OCI-LY1 (cell line): ENCODE measurements around the gene LRMDA.

Experiments used
- H2AFZ ChIP-seq: fragments of 200-600 bp; sonication (generic), shearing (Covaris generic); 2 replicates; pipeline ENCODE4 v1.6.0; 2014; ENCODE audit warnings: antibody characterized with exemption, mild to moderate bottlenecking, low read length
- H3F3A ChIP-seq: fragments of 200-600 bp; sonication (generic), shearing (Covaris generic); 2 replicates; pipeline ENCODE4 v1.6.0; 2014; ENCODE audit warnings: mild to moderate bottlenecking, antibody characterized with exemption, low read length, moderate library complexity; ENCODE audit not compliant: insufficient read depth
- H3K27ac ChIP-seq: fragments of 200-600 bp; sonication (generic); 2 replicates; pipeline ENCODE4 v1.5.1; 2014; ENCODE audit warnings: low read length, mixed run types, mild to moderate bottlenecking, low read depth; ENCODE audit not compliant: poor library complexity, severe bottlenecking
- H3K27me3 ChIP-seq: fragments of 200-600 bp; sonication (generic); 2 replicates; pipeline ENCODE4 v1.6.0; 2014; ENCODE audit warnings: antibody characterized with exemption, mild to moderate bottlenecking, low read length, moderate library complexity; ENCODE audit not compliant: insufficient read depth
- H3K36me3 ChIP-seq: fragments of 200-600 bp; sonication (generic); 2 replicates; pipeline ENCODE4 v1.6.1; 2014; ENCODE audit warnings: mild to moderate bottlenecking, antibody characterized with exemption, low read length, moderate library complexity, mixed read lengths; ENCODE audit not compliant: insufficient read depth
- H3K4me1 ChIP-seq: fragments of 200-600 bp; sonication (generic); 2 replicates; pipeline ENCODE4 v1.5.1; 2014; ENCODE audit warnings: mild to moderate bottlenecking, low read length, moderate library complexity; ENCODE audit not compliant: insufficient read depth, severe bottlenecking
- H3K4me2 ChIP-seq: fragments of 200-600 bp; sonication (generic), shearing (Covaris generic); 2 replicates; pipeline ENCODE4 v1.6.1; 2014; ENCODE audit warnings: low read length
- H3K4me3 ChIP-seq: fragments of 200-600 bp; sonication (generic); 2 replicates; pipeline ENCODE4 v1.5.1; 2014; ENCODE audit warnings: low read length, low read depth, mild to moderate bottlenecking, mixed read lengths; ENCODE audit not compliant: poor library complexity, severe bottlenecking
- H3K79me2 ChIP-seq: fragments of 200-600 bp; shearing (Covaris generic); 2 replicates; pipeline ENCODE4 v1.6.1; 2016; ENCODE audit warnings: mixed run types, low read length, mixed read lengths; ENCODE audit not compliant: insufficient read depth
- H3K9ac ChIP-seq: fragments of 200-600 bp; sonication (generic), shearing (Covaris generic); 2 replicates; pipeline ENCODE4 v1.6.1; 2014; ENCODE audit warnings: mild to moderate bottlenecking, low read length, mixed read lengths
- H3K9me2 ChIP-seq: fragments of 200-600 bp; sonication (generic), shearing (Covaris generic); 2 replicates; pipeline ENCODE4 v1.6.1; 2014; ENCODE audit warnings: low read depth, mild to moderate bottlenecking, low read length, mixed read lengths
- H3K9me3 ChIP-seq: fragments of 200-600 bp; shearing (Covaris generic); 2 replicates; pipeline ENCODE4 v1.6.1; 2014; ENCODE audit warnings: low read length, mixed read lengths
- H4K20me1 ChIP-seq: fragments of 200-600 bp; sonication (generic), shearing (Covaris generic); 2 replicates; pipeline ENCODE4 v1.6.0; 2016; ENCODE audit warnings: mild to moderate bottlenecking, low read length; ENCODE audit not compliant: insufficient read depth
- EZH2 ChIP-seq: fragments of 200-600 bp; sonication (generic), shearing (Covaris generic); IDR thresholded peaks from 2 replicates; pipeline ENCODE4 v1.8.0; 2017; ENCODE audit warnings: borderline replicate concordance, mixed run types, mild to moderate bottlenecking, antibody characterized with exemption, low read length, moderate library complexity, mixed read lengths
- TF ChIP-seq, protein P1 (sequence below): fragments of 200-600 bp; sonication (generic), shearing (Covaris generic); IDR thresholded peaks from 2 replicates; pipeline ENCODE4 v1.5.1; 2017; ENCODE audit warnings: mild to moderate bottlenecking, antibody characterized with exemption, low read length, moderate library complexity, mixed read lengths

Gene LRMDA

GRCh38 chr10:76001019-76001418 is 569.6 kb downstream of the LRMDA start:
- TF ChIP-seq, protein P1, sequence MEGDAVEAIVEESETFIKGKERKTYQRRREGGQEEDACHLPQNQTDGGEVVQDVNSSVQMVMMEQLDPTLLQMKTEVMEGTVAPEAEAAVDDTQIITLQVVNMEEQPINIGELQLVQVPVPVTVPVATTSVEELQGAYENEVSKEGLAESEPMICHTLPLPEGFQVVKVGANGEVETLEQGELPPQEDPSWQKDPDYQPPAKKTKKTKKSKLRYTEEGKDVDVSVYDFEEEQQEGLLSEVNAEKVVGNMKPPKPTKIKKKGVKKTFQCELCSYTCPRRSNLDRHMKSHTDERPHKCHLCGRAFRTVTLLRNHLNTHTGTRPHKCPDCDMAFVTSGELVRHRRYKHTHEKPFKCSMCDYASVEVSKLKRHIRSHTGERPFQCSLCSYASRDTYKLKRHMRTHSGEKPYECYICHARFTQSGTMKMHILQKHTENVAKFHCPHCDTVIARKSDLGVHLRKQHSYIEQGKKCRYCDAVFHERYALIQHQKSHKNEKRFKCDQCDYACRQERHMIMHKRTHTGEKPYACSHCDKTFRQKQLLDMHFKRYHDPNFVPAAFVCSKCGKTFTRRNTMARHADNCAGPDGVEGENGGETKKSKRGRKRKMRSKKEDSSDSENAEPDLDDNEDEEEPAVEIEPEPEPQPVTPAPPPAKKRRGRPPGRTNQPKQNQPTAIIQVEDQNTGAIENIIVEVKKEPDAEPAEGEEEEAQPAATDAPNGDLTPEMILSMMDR = no peak
- no peak for TF ChIP-seq EZH2
- no peaks in the 10 kb centered on the region for H3K9me3 ChIP-seq
- H4K20me1 ChIP-seq = no peaks in the 10 kb centered on the region
- no peak overlapping the region for H3K4me2 ChIP-seq
- no peak overlapping the region for H3K27ac ChIP-seq
- no peaks in the 10 kb centered on the region for H3K4me1 ChIP-seq
- no peaks in the 10 kb centered on the region for H3F3A ChIP-seq
- H3K4me3 ChIP-seq = no peak overlapping the region
- H3K27me3 ChIP-seq = 0 out of 2 replicates have a peak, but pooled peaks cover 6% of the 10 kb centered on the region
- no peak overlapping the region for H2AFZ ChIP-seq
- H3K36me3 ChIP-seq = no peaks in the 10 kb centered on the region
- no peaks in the 10 kb centered on the region for H3K9me2 ChIP-seq
- no peaks in the 10 kb centered on the region for H3K79me2 ChIP-seq
- no peak overlapping the region for H3K9ac ChIP-seq

- Histone ChIP-seq H3K9ac (no peak overlapping the region), H3K4me2 (no peak overlapping the region), H3K27ac (no peak overlapping the region), H3K79me2 (no peaks in the 10 kb centered on the region), H3K4me1 (no peaks in the 10 kb centered on the region), H3K9me3 (no peaks in the 10 kb centered on the region), H4K20me1 (no peaks in the 10 kb centered on the region), H3K27me3 (0 out of 2 replicates have a peak, but pooled peaks cover 6% of the 10 kb centered on the region), H3K36me3 (no peaks in the 10 kb centered on the region), H3K9me2 (no peaks in the 10 kb centered on the region), H3K4me3 (no peak overlapping the region), H2AFZ (no peak overlapping the region), H3F3A (no peaks in the 10 kb centered on the region)
- TF ChIP-seq EZH2 = no peak
- TF ChIP-seq, protein P1 = no peak
Measured at GRCh38 chr10:76001461-76001860, 570.0 kb downstream of the LRMDA start.

- no peaks in the 10 kb centered on the region for H3K4me1 ChIP-seq
- no peaks in the 10 kb centered on the region for H3K79me2 ChIP-seq
- H3K27ac ChIP-seq = no peak overlapping the region
- H3K4me3 ChIP-seq = no peak overlapping the region
- no peaks in the 10 kb centered on the region for H3K36me3 ChIP-seq
- no peak for TF ChIP-seq EZH2
- TF ChIP-seq, protein P1 = no peak
- H3K4me2 ChIP-seq = no peak overlapping the region
- H3F3A ChIP-seq = no peaks in the 10 kb centered on the region
- no peaks in the 10 kb centered on the region for H3K9me3 ChIP-seq
- H3K9ac ChIP-seq = no peak overlapping the region
- H2AFZ ChIP-seq = no peak overlapping the region
- H3K9me2 ChIP-seq = no peaks in the 10 kb centered on the region
- H3K27me3 ChIP-seq = 0 out of 2 replicates have a peak, but pooled peaks cover 6% of the 10 kb centered on the region
- H4K20me1 ChIP-seq = no peaks in the 10 kb centered on the region
Measured at GRCh38 chr10:76002262-76002854, 570.9 kb downstream of the LRMDA start.
